ENCODE measurements around the gene SLC37A1.

Gene SLC37A1

GRCh38 chr21:42492201-42492600 is 21.5 kb upstream of the SLC37A1 start:
- Histone ChIP-seq H3K36me3 (ENCODE audit: control insufficient read depth, insufficient read depth, low read length) (no peaks in the 10 kb centered on the region), H3K4me1 (ENCODE audit: control insufficient read depth, insufficient read depth, low read length, poor library complexity, severe bottlenecking) (peaks cover 10% of the 10 kb centered on the region), H3K9me3 (ENCODE audit: control insufficient read depth, low read length) (no peaks in the 10 kb centered on the region), H3K27ac (ENCODE audit: insufficient read depth, low read length, poor library complexity, severe bottlenecking) (no peak overlapping the region), H3K4me3 (ENCODE audit: insufficient read depth, low read depth, low read length, poor library complexity, severe bottlenecking) (no peak overlapping the region), H3K27me3 (replicated peaks; ENCODE audit: control insufficient read depth, insufficient read depth, low read length, poor library complexity, severe bottlenecking) (no peaks in the 10 kb centered on the region)
- DNase-seq: no peak

DNA sequence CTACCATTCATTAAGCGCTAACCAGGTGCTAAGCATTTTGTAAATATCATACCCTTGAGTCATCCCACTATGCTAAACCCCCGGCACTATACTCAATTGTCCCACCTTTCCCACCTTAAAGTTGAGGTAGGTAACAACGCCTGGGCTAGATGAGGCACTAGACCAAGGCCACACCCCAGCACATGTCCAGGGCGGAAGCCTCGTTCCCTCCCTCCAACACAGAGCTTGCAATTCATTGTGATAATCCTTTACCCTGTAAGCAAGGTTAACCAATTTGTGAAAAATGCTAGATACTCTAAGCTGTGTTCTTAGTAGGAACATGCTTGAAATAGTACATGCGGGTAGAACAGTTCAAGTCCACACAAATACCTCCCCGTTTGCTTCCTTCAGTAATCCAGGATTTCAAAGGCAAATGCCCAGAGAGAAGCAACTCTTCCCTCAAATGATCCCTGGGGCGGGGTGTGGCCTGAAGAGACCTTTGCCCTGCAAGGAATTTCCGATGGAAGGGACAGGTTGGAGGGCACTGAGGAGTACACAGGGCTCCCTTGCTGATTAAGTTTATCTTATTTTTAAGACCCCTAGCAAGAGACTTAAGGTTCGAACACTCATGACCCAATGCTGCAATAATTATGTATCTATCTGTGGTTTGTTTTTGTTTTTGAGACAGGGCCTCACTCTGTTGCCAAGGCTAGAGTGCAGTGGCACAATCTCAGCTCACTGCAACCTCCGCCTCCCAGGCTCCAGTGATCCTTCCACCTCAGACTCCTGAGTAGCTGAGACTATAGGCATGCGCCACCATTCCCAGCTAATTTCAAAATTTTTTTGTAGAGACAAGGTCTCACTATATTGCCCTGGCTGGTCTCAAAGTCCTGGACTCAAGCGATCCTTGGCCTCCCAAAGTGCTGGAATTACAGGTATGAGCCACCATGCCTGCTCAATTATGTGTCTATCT is 20.3 kb upstream of the SLC37A1 start:
- DNase-seq: no peak
- H3K27me3 ChIP-seq (replicated peaks; ENCODE audit: control insufficient read depth, insufficient read depth, low read length, poor library complexity, severe bottlenecking): no peaks in the 10 kb centered on the region
- no peak overlapping the region for H3K4me3 ChIP-seq (ENCODE audit: insufficient read depth, low read depth, low read length, poor library complexity, severe bottlenecking)
- H3K4me1 ChIP-seq (ENCODE audit: control insufficient read depth, insufficient read depth, low read length, poor library complexity, severe bottlenecking): peaks cover 10% of the 10 kb centered on the region
- H3K36me3 ChIP-seq (ENCODE audit: control insufficient read depth, insufficient read depth, low read length): no peaks in the 10 kb centered on the region
- no peaks in the 10 kb centered on the region for H3K9me3 ChIP-seq (ENCODE audit: control insufficient read depth, low read length)
- no peak overlapping the region for H3K27ac ChIP-seq (ENCODE audit: insufficient read depth, low read length, poor library complexity, severe bottlenecking)

DNA sequence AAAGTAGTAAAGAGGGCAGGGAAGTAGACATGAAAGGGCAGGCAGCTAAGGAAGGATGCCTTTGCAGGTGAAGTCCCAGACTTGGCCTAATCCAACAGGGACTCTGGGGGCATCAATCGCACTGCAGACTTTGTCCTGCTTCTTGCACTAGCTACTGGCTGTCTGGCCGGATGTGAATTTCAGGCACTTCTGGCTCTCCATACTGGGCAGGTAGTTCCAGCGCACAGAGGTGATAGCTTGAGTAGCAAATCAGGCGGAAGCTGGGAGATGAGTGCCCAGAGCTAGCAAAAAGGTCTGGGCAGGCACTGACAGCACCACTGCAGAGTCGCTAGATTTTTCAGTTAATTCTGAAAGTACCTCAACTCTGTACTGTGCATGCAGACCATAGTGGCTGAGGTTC is 18.6 kb upstream of the SLC37A1 start:
- Histone ChIP-seq H3K27me3 (replicated peaks; ENCODE audit: control insufficient read depth, insufficient read depth, low read length, poor library complexity, severe bottlenecking) (no peaks in the 10 kb centered on the region), H3K4me1 (ENCODE audit: control insufficient read depth, insufficient read depth, low read length, poor library complexity, severe bottlenecking) (peaks cover 10% of the 10 kb centered on the region), H3K36me3 (ENCODE audit: control insufficient read depth, insufficient read depth, low read length) (no peaks in the 10 kb centered on the region), H3K4me3 (ENCODE audit: insufficient read depth, low read depth, low read length, poor library complexity, severe bottlenecking) (no peak overlapping the region), H3K9me3 (ENCODE audit: control insufficient read depth, low read length) (no peaks in the 10 kb centered on the region), H3K27ac (ENCODE audit: insufficient read depth, low read length, poor library complexity, severe bottlenecking) (no peak overlapping the region)
- DNase-seq: no peak

GRCh38 chr21:42495765-42496119 is 17.9 kb upstream of the SLC37A1 start:
- Histone ChIP-seq H3K4me3 (ENCODE audit: insufficient read depth, low read depth, low read length, poor library complexity, severe bottlenecking) (peak overlapping the region; percentile 55), H3K9me3 (ENCODE audit: control insufficient read depth, low read length) (no peaks in the 10 kb centered on the region), H3K27me3 (replicated peaks; ENCODE audit: control insufficient read depth, insufficient read depth, low read length, poor library complexity, severe bottlenecking) (no peaks in the 10 kb centered on the region), H3K27ac (ENCODE audit: insufficient read depth, low read length, poor library complexity, severe bottlenecking) (peak overlapping the region; percentile 69), H3K4me1 (ENCODE audit: control insufficient read depth, insufficient read depth, low read length, poor library complexity, severe bottlenecking) (peaks cover 10% of the 10 kb centered on the region), H3K36me3 (ENCODE audit: control insufficient read depth, insufficient read depth, low read length) (no peaks in the 10 kb centered on the region)
- no peak for DNase-seq

GRCh38 chr21:42496120-42496838 is 17.4 kb upstream of the SLC37A1 start, which contains the start of gene RSPH1:
RSPH1 (minus strand) TSS chr21:42496224; CDS start chr21:42496186, 38 bp downstream.
- no peaks in the 10 kb centered on the region for H3K27me3 ChIP-seq (replicated peaks; ENCODE audit: control insufficient read depth, insufficient read depth, low read length, poor library complexity, severe bottlenecking)
- DNase-seq: peak; percentile 99
- no peaks in the 10 kb centered on the region for H3K9me3 ChIP-seq (ENCODE audit: control insufficient read depth, low read length)
- H3K4me1 ChIP-seq (ENCODE audit: control insufficient read depth, insufficient read depth, low read length, poor library complexity, severe bottlenecking): peaks cover 10% of the 10 kb centered on the region
- H3K27ac ChIP-seq (ENCODE audit: insufficient read depth, low read length, poor library complexity, severe bottlenecking): peak within 1 kb of the TSS; percentile 69
- H3K4me3 ChIP-seq (ENCODE audit: insufficient read depth, low read depth, low read length, poor library complexity, severe bottlenecking): peak within 1 kb of the TSS; percentile 67
- no peaks in the 10 kb centered on the region for H3K36me3 ChIP-seq (ENCODE audit: control insufficient read depth, insufficient read depth, low read length)

- Histone ChIP-seq H3K27ac (ENCODE audit: insufficient read depth, low read length, poor library complexity, severe bottlenecking) (peak overlapping the region; percentile 69), H3K4me1 (ENCODE audit: control insufficient read depth, insufficient read depth, low read length, poor library complexity, severe bottlenecking) (peaks cover 10% of the 10 kb centered on the region), H3K9me3 (ENCODE audit: control insufficient read depth, low read length) (no peaks in the 10 kb centered on the region), H3K4me3 (ENCODE audit: insufficient read depth, low read depth, low read length, poor library complexity, severe bottlenecking) (peak overlapping the region; percentile 67), H3K27me3 (replicated peaks; ENCODE audit: control insufficient read depth, insufficient read depth, low read length, poor library complexity, severe bottlenecking) (no peaks in the 10 kb centered on the region), H3K36me3 (ENCODE audit: control insufficient read depth, insufficient read depth, low read length) (no peaks in the 10 kb centered on the region)
- DNase-seq: no peak
Measured at GRCh38 chr21:42496839-42497202, 16.8 kb upstream of the SLC37A1 start.

GRCh38 chr21:42498012-42498411 is 15.6 kb upstream of the SLC37A1 start:
- DNase-seq: no peak
- no peaks in the 10 kb centered on the region for H3K27me3 ChIP-seq (replicated peaks; ENCODE audit: control insufficient read depth, insufficient read depth, low read length, poor library complexity, severe bottlenecking)
- H3K9me3 ChIP-seq (ENCODE audit: control insufficient read depth, low read length): no peaks in the 10 kb centered on the region
- H3K4me3 ChIP-seq (ENCODE audit: insufficient read depth, low read depth, low read length, poor library complexity, severe bottlenecking): no peak overlapping the region
- no peaks in the 10 kb centered on the region for H3K36me3 ChIP-seq (ENCODE audit: control insufficient read depth, insufficient read depth, low read length)
- no peak overlapping the region for H3K27ac ChIP-seq (ENCODE audit: insufficient read depth, low read length, poor library complexity, severe bottlenecking)
- peaks cover 10% of the 10 kb centered on the region for H3K4me1 ChIP-seq (ENCODE audit: control insufficient read depth, insufficient read depth, low read length, poor library complexity, severe bottlenecking)

DNA sequence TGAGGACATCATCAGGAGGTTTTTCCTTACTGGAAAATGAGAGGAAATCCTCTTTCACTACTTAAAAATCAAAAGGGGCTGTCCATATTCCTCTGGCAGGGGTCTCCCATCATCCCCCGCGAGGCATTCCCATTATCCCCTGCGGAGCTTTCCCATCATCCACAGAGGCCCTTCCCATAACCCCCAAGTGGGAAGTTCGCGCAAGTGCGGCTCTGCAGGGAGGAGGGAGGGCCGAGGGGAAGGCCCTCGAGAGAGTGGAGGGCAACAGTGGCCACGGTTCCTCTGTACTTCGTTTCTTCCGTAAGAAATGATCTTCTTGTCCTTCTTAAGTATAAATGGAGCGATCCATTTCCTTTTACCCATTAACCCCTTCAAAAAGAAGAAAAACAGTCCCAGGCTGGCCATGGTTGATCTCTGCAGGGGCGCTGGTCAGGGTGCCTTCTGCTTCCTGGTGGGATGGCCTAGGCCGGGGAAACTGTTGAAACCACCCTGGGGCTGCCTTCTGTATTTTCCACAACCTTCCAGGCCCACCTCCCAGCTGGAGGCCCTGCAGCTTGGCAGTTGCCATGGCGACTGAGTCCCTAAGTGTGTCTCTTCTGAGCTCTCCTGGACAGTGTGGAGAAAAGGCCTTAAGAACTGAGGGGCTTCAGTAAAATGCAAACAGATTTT is 14.1 kb upstream of the SLC37A1 start:
- Histone ChIP-seq H3K27ac (ENCODE audit: insufficient read depth, low read length, poor library complexity, severe bottlenecking) (no peak overlapping the region), H3K4me3 (ENCODE audit: insufficient read depth, low read depth, low read length, poor library complexity, severe bottlenecking) (no peak overlapping the region), H3K4me1 (ENCODE audit: control insufficient read depth, insufficient read depth, low read length, poor library complexity, severe bottlenecking) (peaks cover 15% of the 10 kb centered on the region), H3K9me3 (ENCODE audit: control insufficient read depth, low read length) (no peaks in the 10 kb centered on the region), H3K36me3 (ENCODE audit: control insufficient read depth, insufficient read depth, low read length) (no peaks in the 10 kb centered on the region), H3K27me3 (replicated peaks; ENCODE audit: control insufficient read depth, insufficient read depth, low read length, poor library complexity, severe bottlenecking) (no peaks in the 10 kb centered on the region)
- DNase-seq: no peak

- DNase-seq: no peak
- no peak overlapping the region for H3K27ac ChIP-seq (ENCODE audit: insufficient read depth, low read length, poor library complexity, severe bottlenecking)
- no peaks in the 10 kb centered on the region for H3K27me3 ChIP-seq (replicated peaks; ENCODE audit: control insufficient read depth, insufficient read depth, low read length, poor library complexity, severe bottlenecking)
- H3K9me3 ChIP-seq (ENCODE audit: control insufficient read depth, low read length): no peaks in the 10 kb centered on the region
- H3K36me3 ChIP-seq (ENCODE audit: control insufficient read depth, insufficient read depth, low read length): no peaks in the 10 kb centered on the region
- H3K4me1 ChIP-seq (ENCODE audit: control insufficient read depth, insufficient read depth, low read length, poor library complexity, severe bottlenecking): peaks cover 15% of the 10 kb centered on the region
- H3K4me3 ChIP-seq (ENCODE audit: insufficient read depth, low read depth, low read length, poor library complexity, severe bottlenecking): no peak overlapping the region
Measured at GRCh38 chr21:42500225-42500624, 13.4 kb upstream of the SLC37A1 start.
